ENCODE measurements around the gene ACTRT3.
A peak's percentile ranks its signal among the peaks of the same experiment; 100 is the strongest.
"Not testable (repeated sequence)": the region's sequence is repeated elsewhere in the genome, so short reads cannot be mapped to it uniquely, and the experiment has no call there.

The ACTRT3 gene

GRCh38 chr3:169760479-169760878 lies 8.9 kb downstream of the ACTRT3 start:
- TF ChIP-seq POLR2A (IDR thresholded peaks at IDR 0.05; ENCODE audit: low read length) (no peak), GATA1 (IDR thresholded peaks at IDR 0.05; ENCODE audit: low read depth, low read length) (no peak)

GRCh38 chr3:169759256-169759655 lies 10.1 kb downstream of the ACTRT3 start:
- DNase-seq: no peak
- TF ChIP-seq POLR2A (IDR thresholded peaks at IDR 0.05; ENCODE audit: low read length): no peak
- TF ChIP-seq GATA1 (IDR thresholded peaks at IDR 0.05; ENCODE audit: low read depth, low read length): no peak

More at GRCh38 chr3:169760479-169760878, 8.9 kb downstream of the ACTRT3 start:
- peak; percentile 29 to 39 for DNase-seq

- DNase-seq: peak; percentile 42 to 81
Measured at GRCh38 chr3:169758359-169758994, 10.9 kb downstream of the ACTRT3 start.

GRCh38 chr3:169755488-169755887 lies 13.9 kb downstream of the ACTRT3 start:
- TF ChIP-seq POLR2A (IDR thresholded peaks at IDR 0.05; ENCODE audit: low read length): no peak
- no peak for TF ChIP-seq GATA1 (IDR thresholded peaks at IDR 0.05; ENCODE audit: low read depth, low read length)
- no peak for DNase-seq

More at GRCh38 chr3:169758359-169758994, 10.9 kb downstream of the ACTRT3 start:
- no peak for TF ChIP-seq POLR2A (IDR thresholded peaks at IDR 0.05; ENCODE audit: low read length)
- TF ChIP-seq GATA1 (IDR thresholded peaks at IDR 0.05; ENCODE audit: low read depth, low read length): no peak

GRCh38 chr3:169754711-169755110 lies 14.7 kb downstream of the ACTRT3 start:
- DNase-seq: no peak
- no peak for TF ChIP-seq POLR2A (IDR thresholded peaks at IDR 0.05; ENCODE audit: low read length)
- no peak for TF ChIP-seq GATA1 (IDR thresholded peaks at IDR 0.05; ENCODE audit: low read depth, low read length)

GRCh38 chr3:169751875-169752274 lies 17.5 kb downstream of the ACTRT3 start:
- no peak for DNase-seq
- TF ChIP-seq GATA1 (IDR thresholded peaks at IDR 0.05; ENCODE audit: low read depth, low read length) (no peak), POLR2A (IDR thresholded peaks at IDR 0.05; ENCODE audit: low read length) (no peak)

GRCh38 chr3:169750665-169751064 lies 18.7 kb downstream of the ACTRT3 start:
- no peak for TF ChIP-seq POLR2A (IDR thresholded peaks at IDR 0.05; ENCODE audit: low read length)
- no peak for TF ChIP-seq GATA1 (IDR thresholded peaks at IDR 0.05; ENCODE audit: low read depth, low read length)
- no peak for DNase-seq

- no peak for TF ChIP-seq GATA1 (IDR thresholded peaks at IDR 0.05; ENCODE audit: low read depth, low read length)
- TF ChIP-seq POLR2A (IDR thresholded peaks at IDR 0.05; ENCODE audit: low read length): no peak
- DNase-seq: no peak
Measured at GRCh38 chr3:169748670-169749069, 20.7 kb downstream of the ACTRT3 start.

GRCh38 chr3:169746924-169747323 lies 22.4 kb downstream of the ACTRT3 start:
- DNase-seq: no peak
- TF ChIP-seq GATA1 (IDR thresholded peaks at IDR 0.05; ENCODE audit: low read depth, low read length): no peak
- TF ChIP-seq POLR2A (IDR thresholded peaks at IDR 0.05; ENCODE audit: low read length): no peak

GRCh38 chr3:169744366-169745054 lies 24.9 kb downstream of the ACTRT3 start:
- TF ChIP-seq GATA1 (IDR thresholded peaks at IDR 0.05; ENCODE audit: low read depth, low read length) (no peak), POLR2A (IDR thresholded peaks at IDR 0.05; ENCODE audit: low read length) (no peak)
- peak in 1 of 2 experiments; percentile 7 for DNase-seq

- TF ChIP-seq GATA1 (IDR thresholded peaks at IDR 0.05; ENCODE audit: low read depth, low read length) (no peak), POLR2A (IDR thresholded peaks at IDR 0.05; ENCODE audit: low read length) (no peak)
Measured at GRCh38 chr3:169739067-169739466, 30.3 kb downstream of the ACTRT3 start.

GRCh38 chr3:169731857-169732256 lies 37.5 kb downstream of the ACTRT3 start:
- DNase-seq: not testable (repeated sequence)

More at GRCh38 chr3:169739067-169739466, 30.3 kb downstream of the ACTRT3 start:
- DNase-seq: no peak

- no peak for DNase-seq
- TF ChIP-seq POLR2A (IDR thresholded peaks at IDR 0.05; ENCODE audit: low read length) (no peak), GATA1 (IDR thresholded peaks at IDR 0.05; ENCODE audit: low read depth, low read length) (no peak)
Measured at GRCh38 chr3:169722724-169723123, 46.6 kb downstream of the ACTRT3 start.

GRCh38 chr3:169718415-169718814 lies 50.9 kb downstream of the ACTRT3 start:
- DNase-seq: not testable (repeated sequence)
